ENCODE data around the gene MAPRE2.

DNA sequence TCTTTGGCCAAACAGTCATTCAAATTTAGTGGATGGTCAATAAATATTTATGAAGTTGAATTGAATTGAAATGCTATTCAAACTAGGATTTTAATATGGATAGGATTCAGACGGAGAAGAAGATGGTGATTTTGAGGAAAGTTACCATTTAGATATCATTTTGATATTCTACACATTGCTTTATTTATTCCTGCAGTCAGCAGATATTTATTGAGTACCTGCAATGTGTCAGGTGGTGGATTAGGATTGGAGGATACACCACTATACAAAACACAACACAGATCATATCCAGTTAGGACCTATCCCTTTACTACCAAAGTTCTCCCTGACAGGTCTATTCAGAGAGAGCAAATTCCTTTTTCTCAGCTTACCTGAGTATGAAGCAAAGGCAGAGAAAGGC, 38.8 kb downstream of the MAPRE2 start:
- TF ChIP-seq, protein P1, sequence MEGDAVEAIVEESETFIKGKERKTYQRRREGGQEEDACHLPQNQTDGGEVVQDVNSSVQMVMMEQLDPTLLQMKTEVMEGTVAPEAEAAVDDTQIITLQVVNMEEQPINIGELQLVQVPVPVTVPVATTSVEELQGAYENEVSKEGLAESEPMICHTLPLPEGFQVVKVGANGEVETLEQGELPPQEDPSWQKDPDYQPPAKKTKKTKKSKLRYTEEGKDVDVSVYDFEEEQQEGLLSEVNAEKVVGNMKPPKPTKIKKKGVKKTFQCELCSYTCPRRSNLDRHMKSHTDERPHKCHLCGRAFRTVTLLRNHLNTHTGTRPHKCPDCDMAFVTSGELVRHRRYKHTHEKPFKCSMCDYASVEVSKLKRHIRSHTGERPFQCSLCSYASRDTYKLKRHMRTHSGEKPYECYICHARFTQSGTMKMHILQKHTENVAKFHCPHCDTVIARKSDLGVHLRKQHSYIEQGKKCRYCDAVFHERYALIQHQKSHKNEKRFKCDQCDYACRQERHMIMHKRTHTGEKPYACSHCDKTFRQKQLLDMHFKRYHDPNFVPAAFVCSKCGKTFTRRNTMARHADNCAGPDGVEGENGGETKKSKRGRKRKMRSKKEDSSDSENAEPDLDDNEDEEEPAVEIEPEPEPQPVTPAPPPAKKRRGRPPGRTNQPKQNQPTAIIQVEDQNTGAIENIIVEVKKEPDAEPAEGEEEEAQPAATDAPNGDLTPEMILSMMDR (IDR thresholded peaks at IDR 0.05; ENCODE audit: poor library complexity, severe bottlenecking) = no peak
- TF ChIP-seq RAD21 (conservative IDR thresholded peaks at IDR 0.05) = no peak
- no peak for TF ChIP-seq SMC3 (conservative IDR thresholded peaks at IDR 0.05; ENCODE audit: poor library complexity)
- no peak for TF ChIP-seq EP300 (conservative IDR thresholded peaks at IDR 0.05; ENCODE audit: poor library complexity, severe bottlenecking)
- TF ChIP-seq POLR2AphosphoS5 (IDR thresholded peaks at IDR 0.05) = no peak
